Mesenchymal stem cell (in vitro differentiated cells and primary cell): ENCODE data around the gene GPN3.
"Not testable (repeated sequence)": the region's sequence is repeated elsewhere in the genome, so short reads cannot be mapped to it uniquely, and the experiment has no call there.

ENCODE experiments used
- DNase-seq: peaks from one replicate; pipeline ENCODE4 v3.0.0-alpha.2; 2013
- H2AFZ ChIP-seq: one replicate; pipeline ENCODE4 v1.6.1; 2013; ENCODE audit warnings: low read depth, mild to moderate bottlenecking, control low read depth, inconsistent platforms, low read length, moderate library complexity
- H2AK5ac ChIP-seq: 2 replicates; pipeline ENCODE4 v1.6.1; 2013; ENCODE audit warnings: low read length, moderate library complexity, mild to moderate bottlenecking, inconsistent platforms; ENCODE audit not compliant: severe bottlenecking
- H2BK120ac ChIP-seq: one replicate; pipeline ENCODE4 v1.6.1; 2013; ENCODE audit warnings: low read depth, mild to moderate bottlenecking, inconsistent platforms, low read length, moderate library complexity
- H2BK12ac ChIP-seq, 2 experiments: one replicate each; pipeline ENCODE4 v1.6.1; 2013; ENCODE audit warnings: inconsistent platforms in 2 of 2, low read length in 2 of 2, mild to moderate bottlenecking in 2 of 2, moderate library complexity in 2 of 2, control low read depth in 1 of 2
- H2BK15ac ChIP-seq: one replicate; pipeline ENCODE4 v1.6.1; 2013; ENCODE audit warnings: mild to moderate bottlenecking, low read depth, inconsistent platforms; ENCODE audit not compliant: poor library complexity, severe bottlenecking
- H2BK5ac ChIP-seq: 2 replicates; pipeline ENCODE4 v1.6.1; 2013; ENCODE audit warnings: low read depth, mild to moderate bottlenecking, low read length, control low read depth, inconsistent platforms; ENCODE audit not compliant: poor library complexity, severe bottlenecking
- H3K14ac ChIP-seq, 2 experiments: one replicate each; pipeline ENCODE4 v1.6.1; 2013; ENCODE audit warnings: inconsistent platforms in 2 of 2, low read length in 2 of 2, control low read depth in 1 of 2, mild to moderate bottlenecking in 1 of 2, moderate library complexity in 1 of 2
- H3K18ac ChIP-seq, 2 experiments: one replicate each; pipeline ENCODE4 v1.6.1; 2013; ENCODE audit warnings: inconsistent platforms in 2 of 2, low read length in 2 of 2, control low read depth in 1 of 2, low read depth in 1 of 2, mild to moderate bottlenecking in 1 of 2
- H3K23ac ChIP-seq, 2 experiments: one replicate each; pipeline ENCODE4 v1.6.1; 2013; ENCODE audit warnings: inconsistent platforms in 2 of 2, low read length in 2 of 2, mild to moderate bottlenecking in 2 of 2, moderate library complexity in 2 of 2, control low read depth in 1 of 2
- H3K27ac ChIP-seq: 2 replicates; pipeline ENCODE4 v1.5.1; 2013; ENCODE audit warnings: mild to moderate bottlenecking, moderate library complexity, low read length, control low read depth, inconsistent platforms; ENCODE audit not compliant: poor library complexity, severe bottlenecking
- H3K27me3 ChIP-seq, 2 experiments: 2 replicates each; pipeline versions ENCODE4 v1.6.1 to v1.7.0; 2013; ENCODE audit warnings: low read length in 2 of 2, mild to moderate bottlenecking in 2 of 2, moderate library complexity in 2 of 2, control low read depth in 1 of 2, inconsistent platforms in 1 of 2; ENCODE audit not compliant: control insufficient read depth in 1 of 2, insufficient read depth in 1 of 2
- H3K36me3 ChIP-seq, 2 experiments: 2 replicates each; pipeline versions ENCODE4 v1.6.1 to v1.7.0; 2013; ENCODE audit warnings: low read length in 2 of 2, control low read depth in 1 of 2, inconsistent platforms in 1 of 2, low read depth in 1 of 2, mild to moderate bottlenecking in 1 of 2; ENCODE audit not compliant: insufficient read depth in 2 of 2, control insufficient read depth in 1 of 2
- H3K4ac ChIP-seq, 2 experiments: one replicate each; pipeline ENCODE4 v1.6.1; 2013; ENCODE audit warnings: inconsistent platforms in 2 of 2, low read length in 2 of 2, mild to moderate bottlenecking in 2 of 2, moderate library complexity in 2 of 2, control low read depth in 1 of 2, low read depth in 1 of 2
- H3K4me1 ChIP-seq: 2 replicates; pipeline ENCODE4 v1.6.1; 2013; ENCODE audit warnings: low read depth, low read length, control low read depth; ENCODE audit not compliant: control insufficient read depth, insufficient read depth
- H3K4me2 ChIP-seq: 2 replicates; pipeline ENCODE4 v1.6.1; 2013; ENCODE audit warnings: low read length, mild to moderate bottlenecking, inconsistent platforms; ENCODE audit not compliant: poor library complexity, severe bottlenecking
- H3K4me3 ChIP-seq, 2 experiments: 2 replicates each; pipeline versions ENCODE4 v1.5.1 to v1.7.0; 2013; ENCODE audit warnings: low read length in 2 of 2, mild to moderate bottlenecking in 2 of 2, control low read depth in 1 of 2, low read depth in 1 of 2; ENCODE audit not compliant: insufficient read depth in 1 of 2
- H3K79me1 ChIP-seq: replicated peaks from 2 replicates; pipeline ENCODE4 v1.6.1; 2013; ENCODE audit warnings: mild to moderate bottlenecking, control low read depth, low read length, inconsistent platforms; ENCODE audit not compliant: poor library complexity, severe bottlenecking
- H3K9ac ChIP-seq: 2 replicates; pipeline ENCODE4 v1.7.0; 2013; ENCODE audit warnings: mild to moderate bottlenecking, low read length, moderate library complexity
- H3K9me3 ChIP-seq: 2 replicates; pipeline ENCODE4 v1.7.0; 2013; ENCODE audit warnings: mild to moderate bottlenecking, low read length; ENCODE audit not compliant: control insufficient read depth
- H4K8ac ChIP-seq: one replicate; pipeline ENCODE4 v1.6.1; 2013; ENCODE audit warnings: inconsistent platforms, mild to moderate bottlenecking, low read length, moderate library complexity
- H4K91ac ChIP-seq: one replicate; pipeline ENCODE4 v1.6.1; 2013; ENCODE audit warnings: mild to moderate bottlenecking, low read length, inconsistent platforms
- WGBS: methylation state at CpG from one replicate; pipeline ENCODE4 v1.1.7; 2013; ENCODE audit warnings: mixed read lengths; 5-methylcytosine and 5-hydroxymethylcytosine counted together

The GPN3 gene

GRCh38 chr12:110444455-110444854 is 23.6 kb downstream of the GPN3 start:
- H3K9me3 ChIP-seq = no peaks in the 10 kb centered on the region
- H3K4ac ChIP-seq = no peak overlapping the region
- H3K18ac ChIP-seq = no peak overlapping the region
- H3K4me2 ChIP-seq = no peak overlapping the region
- H2BK12ac ChIP-seq = no peak overlapping the region
- no peak overlapping the region for H3K4me3 ChIP-seq
- H2BK5ac ChIP-seq = no peak overlapping the region
- H4K8ac ChIP-seq = no peak overlapping the region
- H2AK5ac ChIP-seq = no peak overlapping the region
- peaks cover 3% of the 10 kb centered on the region for H3K4me1 ChIP-seq
- DNase-seq = no peak
- no peak overlapping the region for H3K14ac ChIP-seq
- H3K27ac ChIP-seq = no peak overlapping the region
- H3K36me3 ChIP-seq = peaks cover 37 to 63% of the 10 kb centered on the region in 2 experiments
- 100% methylated on average over 2 of the region's 3 CpGs for WGBS
- H3K79me1 ChIP-seq = peaks cover 14% of the 10 kb centered on the region
- H3K23ac ChIP-seq = no peak overlapping the region
- no peaks in the 10 kb centered on the region for H3K27me3 ChIP-seq
- no peak overlapping the region for H2BK15ac ChIP-seq
- no peak overlapping the region for H4K91ac ChIP-seq
- no peak overlapping the region for H2AFZ ChIP-seq
- H2BK120ac ChIP-seq = no peak overlapping the region
- no peak overlapping the region for H3K9ac ChIP-seq

GRCh38 chr12:110436231-110436630 is 31.8 kb downstream of the GPN3 start:
- Histone ChIP-seq H3K9ac (peak overlapping the region; percentile 53), H3K27me3 (no peaks in the 10 kb centered on the region), H3K79me1 (peaks cover 3% of the 10 kb centered on the region), H2AK5ac (no peak overlapping the region), H3K4me3 (no peak overlapping the region), H4K8ac (no peak overlapping the region), H3K27ac (no peak overlapping the region), H3K9me3 (no peaks in the 10 kb centered on the region), H2BK15ac (no peak overlapping the region), H2BK120ac (no peak overlapping the region), H2AFZ (no peak overlapping the region), H3K18ac (no peak overlapping the region), H3K4me2 (no peak overlapping the region), H2BK12ac (no peak overlapping the region), H3K4me1 (peaks cover 1% of the 10 kb centered on the region), H4K91ac (no peak overlapping the region), H3K23ac (no peak overlapping the region), H2BK5ac (no peak overlapping the region), H3K14ac (no peak overlapping the region), H3K4ac (no peak overlapping the region), H3K36me3 (peaks cover 46 to 50% of the 10 kb centered on the region in 2 experiments)
- DNase-seq = no peak
- 100% methylated on average over 1 of the region's 2 CpGs for WGBS

GRCh38 chr12:110431957-110432587 is 36.0 kb downstream of the GPN3 start:
- H3K9me3 ChIP-seq = no peaks in the 10 kb centered on the region
- H3K4me2 ChIP-seq = no peak overlapping the region
- H3K36me3 ChIP-seq = peaks cover 17 to 23% of the 10 kb centered on the region in 2 experiments
- DNase-seq = no peak
- no peak overlapping the region for H2BK120ac ChIP-seq
- no peak overlapping the region for H3K27ac ChIP-seq
- no peak overlapping the region for H3K4me3 ChIP-seq
- no peak overlapping the region for H2AFZ ChIP-seq
- H3K4ac ChIP-seq = no peak overlapping the region
- no peak overlapping the region for H2BK12ac ChIP-seq
- H3K18ac ChIP-seq = no peak overlapping the region
- no peak overlapping the region for H3K23ac ChIP-seq
- H3K27me3 ChIP-seq = no peaks in the 10 kb centered on the region
- no peak overlapping the region for H2BK5ac ChIP-seq
- 90% methylated on average over 9 of the region's 12 CpGs for WGBS
- peaks cover 3% of the 10 kb centered on the region for H3K4me1 ChIP-seq
- H3K9ac ChIP-seq = peak overlapping the region; percentile 84
- no peak overlapping the region for H4K8ac ChIP-seq
- no peaks in the 10 kb centered on the region for H3K79me1 ChIP-seq
- no peak overlapping the region for H4K91ac ChIP-seq
- peak overlapping the region; percentile 52 for H2BK15ac ChIP-seq
- no peak overlapping the region for H3K14ac ChIP-seq
- H2AK5ac ChIP-seq = no peak overlapping the region

GRCh38 chr12:110429676-110430075 is 38.4 kb downstream of the GPN3 start:
- not testable (repeated sequence) for H3K79me1 ChIP-seq, H3K14ac ChIP-seq, H2BK12ac ChIP-seq, H3K4me1 ChIP-seq, H3K4me2 ChIP-seq, H3K9ac ChIP-seq, H2BK120ac ChIP-seq, H3K27ac ChIP-seq, H2AK5ac ChIP-seq, H3K27me3 ChIP-seq, H3K4me3 ChIP-seq, H3K4ac ChIP-seq, DNase-seq, H4K8ac ChIP-seq, H2AFZ ChIP-seq, H3K9me3 ChIP-seq, H3K18ac ChIP-seq, H2BK5ac ChIP-seq, H4K91ac ChIP-seq, H3K23ac ChIP-seq
- 94% methylated on average over 14 of the region's 15 CpGs for WGBS
- Histone ChIP-seq H2BK15ac (peak overlapping the region; percentile 92), H3K36me3 (peaks cover 5 to 10% of the 10 kb centered on the region in 2 experiments)
